A549 treated with RU486 at 1 μM for 4 hours (cell line): ENCODE results near the gene SLC17A1. TPM values are rescaled to one million over a fixed set of nuclear protein-coding genes. Genes with fewer than 3 reads are reported as not detected.

Experiments used
- total RNA-seq: library from RNA; stranded (reverse); fragments of 200-300 nt; extraction: Qiagen RNA extraction; gene quantifications from 5 replicates; pipeline ENCODE4 v1.2.3, GENCODE V29; 2022; ENCODE audit warnings: low read depth

SLC17A1 gene, protein sequence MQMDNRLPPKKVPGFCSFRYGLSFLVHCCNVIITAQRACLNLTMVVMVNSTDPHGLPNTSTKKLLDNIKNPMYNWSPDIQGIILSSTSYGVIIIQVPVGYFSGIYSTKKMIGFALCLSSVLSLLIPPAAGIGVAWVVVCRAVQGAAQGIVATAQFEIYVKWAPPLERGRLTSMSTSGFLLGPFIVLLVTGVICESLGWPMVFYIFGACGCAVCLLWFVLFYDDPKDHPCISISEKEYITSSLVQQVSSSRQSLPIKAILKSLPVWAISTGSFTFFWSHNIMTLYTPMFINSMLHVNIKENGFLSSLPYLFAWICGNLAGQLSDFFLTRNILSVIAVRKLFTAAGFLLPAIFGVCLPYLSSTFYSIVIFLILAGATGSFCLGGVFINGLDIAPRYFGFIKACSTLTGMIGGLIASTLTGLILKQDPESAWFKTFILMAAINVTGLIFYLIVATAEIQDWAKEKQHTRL
- 0.08 to 0.10 TPM in 2 of 5 replicates, not detected in the others for total RNA-seq

DNA sequence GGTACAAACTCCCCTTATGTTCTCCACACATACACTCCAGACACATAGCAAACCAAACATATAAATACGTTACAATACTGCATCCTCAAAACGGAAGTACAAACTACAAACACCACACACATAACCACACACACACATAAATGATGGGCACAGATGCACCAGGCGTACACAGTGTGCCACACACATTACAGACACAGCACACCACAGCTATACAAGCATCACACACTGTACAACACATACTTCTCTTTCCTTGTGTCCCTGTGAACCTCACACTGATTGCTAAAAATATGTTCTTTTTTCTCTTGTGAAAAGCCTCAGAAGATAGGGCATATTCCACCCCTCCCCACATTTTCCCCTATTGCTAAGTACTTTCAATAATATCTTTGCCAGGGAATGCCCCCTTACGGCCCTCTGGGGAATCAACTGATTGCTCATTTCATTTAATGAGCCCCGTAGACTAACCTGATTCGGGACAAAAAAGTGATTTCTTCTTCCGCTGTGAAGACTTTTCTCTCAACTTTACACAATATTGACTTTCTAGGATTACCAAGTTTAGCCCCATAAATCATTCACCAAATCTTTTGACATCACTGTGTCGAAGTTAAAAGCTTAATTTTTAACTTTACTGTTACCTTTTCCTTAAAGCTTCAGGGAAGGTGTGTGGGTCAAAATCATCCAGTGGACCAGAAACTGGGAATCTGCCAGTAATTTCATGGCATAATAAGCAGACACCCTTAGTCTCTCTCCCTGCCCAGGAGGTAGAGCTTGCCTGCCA lies at the start of gene SLC17A1:
SLC17A1 (minus strand) TSS at position 521 of the 775 bp plus-strand sequence. CDS start 1,495 bp downstream, outside the sequence.

DNA sequence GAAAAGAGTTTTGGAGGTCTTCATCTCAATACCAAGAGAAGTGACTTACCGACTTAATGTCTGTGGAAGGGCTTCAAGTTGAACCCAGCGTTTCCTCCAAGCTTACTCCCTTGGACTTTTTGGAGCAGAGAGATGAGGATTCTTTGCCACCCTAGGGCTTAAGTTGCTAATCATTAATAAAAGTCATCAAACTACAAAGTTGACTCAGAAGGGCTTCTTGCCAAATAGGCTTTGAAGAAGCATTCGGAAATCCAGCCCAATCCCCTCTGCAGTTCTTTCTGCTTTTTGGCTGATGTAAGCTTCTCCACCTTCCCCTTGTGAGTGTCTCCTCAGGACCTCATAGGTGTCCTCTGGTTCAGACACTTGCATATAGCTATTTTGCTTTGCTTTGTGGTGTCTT lies 42.3 kb upstream of the SLC17A1 start, which contains the start of gene SLC17A3:
SLC17A3 (minus strand) TSS at position 126 of the 400 bp plus-strand sequence. CDS start 5,856 bp downstream, outside the sequence.

DNA sequence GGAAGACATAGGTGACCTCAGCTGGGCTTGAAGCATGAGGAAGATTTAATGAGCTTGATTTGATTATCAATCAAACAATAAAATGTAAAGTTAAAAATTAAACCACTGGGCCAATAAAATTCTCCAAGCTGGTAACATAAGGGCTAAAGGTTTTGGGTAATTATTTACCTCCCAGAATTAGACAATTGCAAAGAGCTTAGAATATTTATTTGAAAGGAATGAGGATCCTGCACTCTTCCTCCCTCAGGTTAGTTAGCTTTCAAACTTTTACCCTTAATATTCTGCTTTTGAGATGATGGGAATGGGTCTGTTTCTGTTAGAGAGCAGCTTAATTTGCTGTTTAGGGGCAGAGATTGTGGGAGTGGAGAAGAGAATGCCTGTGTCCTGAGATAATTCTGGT lies 77.3 kb downstream of the SLC17A1 start, which contains the start of gene SLC17A4:
SLC17A4 (plus strand) TSS at position 208 of the 400 bp plus-strand sequence. CDS start 7,221 bp downstream, outside the sequence.

Other genes with a start within 250 kb of the SLC17A1 start
- gene SCGN, start 179.8 kb downstream of the SLC17A1 start, total RNA-seq, result 0.13 to 0.32 TPM in 2 of 5 replicates, not detected in the others
- gene SLC17A4, start 77.3 kb downstream of the SLC17A1 start, total RNA-seq, result not detected in 5 replicates
- 0.53 to 1.4 TPM (median 0.93 TPM) in 5 replicates for gene SLC17A3, start 42.2 kb upstream of the SLC17A1 start, total RNA-seq
- not detected in 5 replicates for gene SLC17A2, start 98.6 kb upstream of the SLC17A1 start, total RNA-seq
- 1.8 to 2.1 TPM (median 1.9 TPM) in 5 replicates for gene TRIM38, start 130.8 kb upstream of the SLC17A1 start, total RNA-seq